MM.1S (cell line): ENCODE data around the gene SPAG16.

Experiments
- CTCF ChIP-seq: fragments of 300-600 bp; sonication (generic); IDR thresholded peaks from 2 replicates; pipeline ENCODE4 v1.5.1; 2016; ENCODE audit warnings: antibody characterized with exemption, low read length, mixed read lengths
- EZH2 ChIP-seq: fragments of 300-600 bp; sonication (generic); optimal IDR thresholded peaks from 2 replicates; pipeline ENCODE3; 2017; ENCODE audit warnings: low read depth, mild to moderate bottlenecking, antibody characterized with exemption, low read length, mixed read lengths
- EZH2phosphoT487 ChIP-seq: fragments of 300-600 bp; sonication (generic); IDR thresholded peaks from 2 replicates; pipeline ENCODE4 v1.6.1; 2018; ENCODE audit warnings: antibody characterized with exemption, low read length

GRCh38 chr2:214138779-214139178 lies 854.5 kb downstream of the SPAG16 start:
- TF ChIP-seq CTCF = no peak
- no peak for TF ChIP-seq EZH2
- TF ChIP-seq EZH2phosphoT487 = no peak
